ENCODE data around the gene STAT5B.

Gene STAT5B

GRCh38 chr17:42284024-42284369 is 7.8 kb upstream of the STAT5B start:
- H3K4me1 ChIP-seq (ENCODE audit: control insufficient read depth, insufficient read depth, low read length, poor library complexity, severe bottlenecking) = peaks cover 3% of the 10 kb centered on the region
- 57 to 100% methylated on average over 1 of the region's 5 CpGs for WGBS, 2 experiments (ENCODE audit: insufficient coverage in 2 of 2)

GRCh38 chr17:42283241-42284023 is 7.2 kb upstream of the STAT5B start:
- Histone ChIP-seq H3K36me3 (ENCODE audit: control insufficient read depth, insufficient read depth, low read length) (no peaks in the 10 kb centered on the region), H3K4me1 (ENCODE audit: control insufficient read depth, insufficient read depth, low read length, poor library complexity, severe bottlenecking) (peaks cover 3% of the 10 kb centered on the region), H3K4me3 (ENCODE audit: extremely low read depth, insufficient read depth, low read length, poor library complexity, severe bottlenecking) (no peak overlapping the region), H3K27ac (ENCODE audit: low read depth, low read length, severe bottlenecking) (no peak overlapping the region), H3K9me3 (ENCODE audit: control insufficient read depth, low read length) (no peaks in the 10 kb centered on the region)
- WGBS, 2 experiments (ENCODE audit: insufficient coverage in 2 of 2) = 84 to 88% methylated on average over 3 of the region's 7 CpGs

More at GRCh38 chr17:42284024-42284369, 7.8 kb upstream of the STAT5B start:
- H3K4me3 ChIP-seq (ENCODE audit: extremely low read depth, insufficient read depth, low read length, poor library complexity, severe bottlenecking) = no peak overlapping the region
- H3K27ac ChIP-seq (ENCODE audit: low read depth, low read length, severe bottlenecking) = no peak overlapping the region
- no peaks in the 10 kb centered on the region for H3K36me3 ChIP-seq (ENCODE audit: control insufficient read depth, insufficient read depth, low read length)
- H3K9me3 ChIP-seq (ENCODE audit: control insufficient read depth, low read length) = no peaks in the 10 kb centered on the region

DNA sequence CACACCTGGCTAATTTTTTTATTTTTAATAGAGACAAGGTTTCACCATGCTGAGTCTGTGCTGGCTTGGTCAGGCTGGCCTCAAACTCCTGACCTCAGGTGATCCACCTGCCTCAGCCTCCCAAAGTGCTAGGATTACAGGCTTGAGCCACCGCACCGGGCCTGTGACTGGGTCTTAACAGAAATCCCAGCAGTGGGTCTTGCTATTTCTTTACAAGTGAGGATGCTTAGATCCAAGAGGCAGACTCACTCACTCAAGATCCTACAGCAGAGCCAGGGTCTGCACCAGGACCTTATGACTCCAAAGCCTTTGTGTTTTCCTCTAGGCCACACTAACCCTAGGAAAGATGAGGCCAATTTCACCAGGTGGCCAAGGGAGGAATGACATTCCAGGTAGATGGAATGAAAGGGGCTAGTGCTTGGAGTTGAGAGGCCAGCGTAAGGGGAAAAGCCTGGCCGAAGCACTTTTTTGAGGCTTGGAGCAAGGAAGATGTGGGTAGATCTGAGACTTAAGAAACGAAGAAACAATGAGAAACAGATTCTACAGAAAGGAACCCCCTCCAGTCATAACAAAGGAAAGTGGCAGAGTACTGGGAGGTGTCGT is 6.4 kb upstream of the STAT5B start:
- H3K36me3 ChIP-seq (ENCODE audit: control insufficient read depth, insufficient read depth, low read length) = no peaks in the 10 kb centered on the region
- no peaks in the 10 kb centered on the region for H3K9me3 ChIP-seq (ENCODE audit: control insufficient read depth, low read length)
- no peak overlapping the region for H3K4me3 ChIP-seq (ENCODE audit: extremely low read depth, insufficient read depth, low read length, poor library complexity, severe bottlenecking)
- 90% methylated on average over 4 of the region's 6 CpGs; no CpG with 5 or more reads in 1 of the 2 experiments for WGBS, 2 experiments (ENCODE audit: insufficient coverage in 2 of 2)
- H3K4me1 ChIP-seq (ENCODE audit: control insufficient read depth, insufficient read depth, low read length, poor library complexity, severe bottlenecking) = no peaks in the 10 kb centered on the region
- H3K27ac ChIP-seq (ENCODE audit: low read depth, low read length, severe bottlenecking) = no peak overlapping the region

DNA sequence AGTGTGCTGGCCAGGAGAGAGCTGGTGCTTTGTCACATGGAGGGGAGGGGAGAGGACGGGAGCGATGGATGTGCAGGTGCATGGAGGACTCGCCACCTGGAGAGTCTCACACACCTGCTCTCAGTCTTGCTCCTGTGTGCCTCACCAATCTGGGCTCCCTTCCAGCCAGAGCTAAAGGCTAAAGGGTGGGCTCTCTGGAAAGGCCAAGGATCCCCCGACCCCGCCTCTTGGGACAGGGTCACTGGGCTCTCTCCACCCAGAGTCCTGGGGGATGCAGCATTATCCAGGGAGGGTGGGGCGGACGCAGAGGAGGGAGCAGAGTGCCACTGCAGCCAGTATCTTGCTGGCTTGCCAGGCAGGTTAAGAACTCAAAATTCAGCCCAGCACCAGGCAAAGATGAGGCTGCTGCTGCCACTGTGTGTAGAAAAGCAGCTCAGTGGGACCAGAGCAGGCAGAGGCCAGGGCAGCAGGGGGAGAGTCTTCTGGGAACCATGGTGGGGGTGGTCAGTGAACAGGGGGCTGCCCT is 5.4 kb upstream of the STAT5B start:
- no peak overlapping the region for H3K4me3 ChIP-seq (ENCODE audit: extremely low read depth, insufficient read depth, low read length, poor library complexity, severe bottlenecking)
- WGBS, 2 experiments (ENCODE audit: insufficient coverage in 2 of 2) = 77 to 93% methylated on average over 3 to 7 of the region's 7 CpGs
- H3K36me3 ChIP-seq (ENCODE audit: control insufficient read depth, insufficient read depth, low read length) = no peaks in the 10 kb centered on the region
- peaks cover 5% of the 10 kb centered on the region for H3K4me1 ChIP-seq (ENCODE audit: control insufficient read depth, insufficient read depth, low read length, poor library complexity, severe bottlenecking)
- H3K9me3 ChIP-seq (ENCODE audit: control insufficient read depth, low read length) = no peaks in the 10 kb centered on the region
- H3K27ac ChIP-seq (ENCODE audit: low read depth, low read length, severe bottlenecking) = no peak overlapping the region

DNA sequence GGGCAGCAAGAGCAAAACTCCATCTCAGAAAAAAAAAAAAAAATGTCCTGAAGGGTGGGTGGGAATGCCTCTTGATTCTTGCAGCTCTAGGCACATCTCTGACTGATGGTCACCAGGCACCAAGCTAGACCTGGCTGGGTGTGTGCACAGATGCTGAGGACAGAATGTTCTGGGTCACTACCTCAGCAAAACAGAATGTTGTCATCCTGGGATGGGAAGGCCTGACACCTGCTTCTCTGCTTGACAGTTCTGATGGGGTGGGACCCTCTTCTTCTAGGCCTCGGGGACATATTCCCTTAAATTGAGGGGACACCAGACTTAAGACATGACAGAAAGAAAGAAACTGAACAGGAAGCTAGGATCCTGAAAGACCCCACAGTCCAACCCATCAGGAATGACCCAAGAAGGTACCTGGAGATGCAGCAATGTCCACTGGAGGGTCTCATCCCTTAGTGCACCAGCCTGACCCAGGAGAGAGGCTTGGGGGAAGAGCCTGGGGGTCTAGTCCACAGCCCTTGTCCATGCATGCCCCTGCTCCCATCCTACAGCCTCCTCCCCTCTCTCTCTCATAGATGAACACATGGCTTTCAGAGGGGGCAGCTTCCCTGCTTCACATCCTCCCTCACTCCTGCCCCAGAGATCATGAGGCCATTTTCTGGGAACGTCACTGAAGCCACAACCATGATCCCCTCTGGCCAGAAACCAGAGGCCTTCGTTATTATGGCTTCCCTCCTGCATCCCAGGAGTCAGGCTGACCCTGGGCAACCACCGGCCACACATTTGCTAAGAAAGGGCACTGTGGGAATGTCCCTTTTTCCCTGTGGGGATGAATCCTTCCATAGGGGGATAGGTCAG is 3.8 kb upstream of the STAT5B start:
- H3K4me3 ChIP-seq (ENCODE audit: extremely low read depth, insufficient read depth, low read length, poor library complexity, severe bottlenecking) = no peak overlapping the region
- H3K4me1 ChIP-seq (ENCODE audit: control insufficient read depth, insufficient read depth, low read length, poor library complexity, severe bottlenecking) = peaks cover 5% of the 10 kb centered on the region
- no peak overlapping the region for H3K27ac ChIP-seq (ENCODE audit: low read depth, low read length, severe bottlenecking)
- WGBS, 2 experiments (ENCODE audit: insufficient coverage in 2 of 2) = 90 to 96% methylated on average over 4 of the region's 4 CpGs
- no peaks in the 10 kb centered on the region for H3K9me3 ChIP-seq (ENCODE audit: control insufficient read depth, low read length)
- no peaks in the 10 kb centered on the region for H3K36me3 ChIP-seq (ENCODE audit: control insufficient read depth, insufficient read depth, low read length)

- H3K4me3 ChIP-seq (ENCODE audit: extremely low read depth, insufficient read depth, low read length, poor library complexity, severe bottlenecking) = peak overlapping the region; percentile 80
- H3K36me3 ChIP-seq (ENCODE audit: control insufficient read depth, insufficient read depth, low read length) = no peaks in the 10 kb centered on the region
- no peaks in the 10 kb centered on the region for H3K9me3 ChIP-seq (ENCODE audit: control insufficient read depth, low read length)
- H3K4me1 ChIP-seq (ENCODE audit: control insufficient read depth, insufficient read depth, low read length, poor library complexity, severe bottlenecking) = peaks cover 10% of the 10 kb centered on the region
- H3K27ac ChIP-seq (ENCODE audit: low read depth, low read length, severe bottlenecking) = peak overlapping the region; percentile 78
- 68 to 82% methylated on average over 4 to 6 of the region's 6 CpGs for WGBS, 2 experiments (ENCODE audit: insufficient coverage in 2 of 2)
Observed at GRCh38 chr17:42277342-42277712, 1.1 kb upstream of the STAT5B start.

DNA sequence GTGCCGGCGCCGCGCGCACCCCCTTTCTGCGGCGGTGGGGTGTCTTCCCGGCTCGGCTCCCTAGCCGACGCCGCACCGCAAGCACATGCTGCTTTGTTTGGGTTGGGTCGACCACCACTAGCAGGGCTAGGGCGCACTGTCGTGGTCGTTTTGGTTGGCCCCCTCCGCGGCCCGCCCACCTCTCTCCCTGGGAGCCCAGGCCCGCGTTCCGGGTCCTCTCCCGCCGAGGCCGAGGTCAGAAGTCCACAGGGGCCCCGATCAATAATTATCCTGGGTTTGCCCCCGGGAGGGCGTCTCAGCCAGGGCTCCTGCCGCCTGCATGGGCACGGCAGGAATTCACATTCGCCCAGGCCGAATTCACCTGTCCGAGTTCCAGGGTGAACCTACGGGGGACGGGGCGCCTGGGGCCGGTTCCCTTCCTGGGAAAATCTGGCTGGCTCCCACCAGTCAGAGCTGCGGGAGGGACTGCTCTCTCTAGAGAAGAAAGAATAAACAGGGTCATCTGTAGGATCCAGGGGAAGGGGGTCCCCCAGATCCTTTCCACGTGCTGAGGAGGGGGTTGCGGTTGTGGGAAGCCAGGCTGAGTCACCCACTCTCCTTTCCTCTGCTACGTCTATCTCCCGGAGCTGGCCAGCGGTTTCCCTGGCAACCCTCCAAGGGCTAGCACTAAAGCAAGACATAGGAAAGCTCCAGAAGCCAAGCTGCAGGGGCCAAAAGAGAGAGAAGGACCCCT is 584 bp upstream of the STAT5B start:
- WGBS, 2 experiments (ENCODE audit: insufficient coverage in 2 of 2) = 3 to 4% methylated on average over 27 to 37 of the region's 44 CpGs
- peak overlapping the region; percentile 78 for H3K27ac ChIP-seq (ENCODE audit: low read depth, low read length, severe bottlenecking)

GRCh38 chr17:42275527-42276358 is 448 bp downstream of the STAT5B start:
- no peaks in the 10 kb centered on the region for H3K9me3 ChIP-seq (ENCODE audit: control insufficient read depth, low read length)
- no peak overlapping the region for H3K27ac ChIP-seq (ENCODE audit: low read depth, low read length, severe bottlenecking)
- peaks cover 10% of the 10 kb centered on the region for H3K4me1 ChIP-seq (ENCODE audit: control insufficient read depth, insufficient read depth, low read length, poor library complexity, severe bottlenecking)
- H3K36me3 ChIP-seq (ENCODE audit: control insufficient read depth, insufficient read depth, low read length) = no peaks in the 10 kb centered on the region
- WGBS, 2 experiments (ENCODE audit: insufficient coverage in 2 of 2) = 0 to 1% methylated on average over 32 to 48 of the region's 82 CpGs
- peak overlapping the region; percentile 80 for H3K4me3 ChIP-seq (ENCODE audit: extremely low read depth, insufficient read depth, low read length, poor library complexity, severe bottlenecking)

More for the DNA sequence above, 584 bp upstream of the STAT5B start:
- Histone ChIP-seq H3K4me1 (ENCODE audit: control insufficient read depth, insufficient read depth, low read length, poor library complexity, severe bottlenecking) (peaks cover 10% of the 10 kb centered on the region), H3K36me3 (ENCODE audit: control insufficient read depth, insufficient read depth, low read length) (no peaks in the 10 kb centered on the region), H3K4me3 (ENCODE audit: extremely low read depth, insufficient read depth, low read length, poor library complexity, severe bottlenecking) (peak overlapping the region; percentile 80), H3K9me3 (ENCODE audit: control insufficient read depth, low read length) (no peaks in the 10 kb centered on the region)

DNA sequence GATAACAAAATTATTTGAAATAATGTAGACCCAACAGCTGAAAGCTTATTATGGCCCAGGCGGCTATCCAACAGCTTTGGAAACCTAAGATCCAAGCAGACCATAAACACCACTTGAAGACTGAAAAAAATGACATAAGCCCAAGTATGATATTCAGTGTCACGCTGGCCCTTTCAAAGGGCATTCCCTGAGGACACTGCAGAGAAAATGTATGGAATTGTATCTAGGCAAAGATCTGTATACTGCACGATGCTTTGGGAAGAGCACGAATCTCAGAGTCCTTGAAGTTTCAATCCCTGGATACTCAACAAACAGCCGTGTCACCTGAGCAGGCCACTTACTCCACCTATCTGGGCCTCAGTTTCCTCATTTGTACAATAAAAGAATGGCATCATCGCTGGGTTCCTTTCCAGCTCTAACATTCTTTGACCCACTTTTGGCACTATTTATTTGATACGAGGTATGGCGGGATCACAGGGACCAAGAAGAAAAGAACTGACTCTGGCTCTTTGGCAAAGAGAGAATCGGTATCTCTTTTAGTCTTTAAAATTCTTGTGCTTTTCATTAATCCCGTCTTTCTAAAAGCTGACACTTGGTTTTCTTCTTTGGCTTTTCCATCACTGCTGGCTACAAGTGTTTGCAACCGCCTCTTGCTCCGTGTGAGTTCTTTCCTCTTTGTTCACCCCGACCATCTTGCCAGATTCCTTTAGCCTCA is 1.2 kb downstream of the STAT5B start:
- 17 to 21% methylated on average over 10 to 11 of the region's 13 CpGs for WGBS, 2 experiments (ENCODE audit: insufficient coverage in 2 of 2)
- Histone ChIP-seq H3K27ac (ENCODE audit: low read depth, low read length, severe bottlenecking) (no peak overlapping the region), H3K4me3 (ENCODE audit: extremely low read depth, insufficient read depth, low read length, poor library complexity, severe bottlenecking) (peak overlapping the region; percentile 80)

More for the DNA sequence above, 1.2 kb downstream of the STAT5B start:
- Histone ChIP-seq H3K4me1 (ENCODE audit: control insufficient read depth, insufficient read depth, low read length, poor library complexity, severe bottlenecking) (peaks cover 10% of the 10 kb centered on the region), H3K9me3 (ENCODE audit: control insufficient read depth, low read length) (no peaks in the 10 kb centered on the region), H3K36me3 (ENCODE audit: control insufficient read depth, insufficient read depth, low read length) (no peaks in the 10 kb centered on the region)

Data from mesodermal cell (in vitro differentiated cells).